Heart left ventricle (tissue), 16 donors: ENCODE data around the gene OTOS. TPM values are rescaled to one million over a fixed set of nuclear protein-coding genes. Genes with fewer than 3 reads are reported as not detected.

Experiments used
- ATAC-seq, 4 donors: fragments of 200-7000 bp; cut with Tn5 transposase; one replicate each; pipeline ENCODE4 v1.9.1; 2020 to 2022; ENCODE audit warnings: moderate library complexity in 4 of 4, mild to moderate bottlenecking in 3 of 4, moderate number of reproducible peaks in 1 of 4
- DNase-seq, 5 donors: peaks; one replicate each; pipeline ENCODE4 v3.0.0-alpha.2; 2020
- H3K27ac ChIP-seq, 12 donors: fragments of 200-600 bp; sonication (generic) in 4 of 12; one replicate each; pipeline versions ENCODE4 v1.5.0 to v1.8.0; 2016 to 2022; ENCODE audit warnings: mild to moderate bottlenecking in 2 of 12
- H3K27me3 ChIP-seq, 9 donors: fragments of 200-600 bp; sonication (generic) in 2 of 9; one replicate each; pipeline versions ENCODE4 v1.5.1 to v1.8.0; 2016 to 2022; ENCODE audit warnings: mild to moderate bottlenecking in 3 of 9
- H3K36me3 ChIP-seq, 9 donors: fragments of 200-600 bp; sonication (generic) in 2 of 9; one replicate each; pipeline versions ENCODE4 v1.5.0 to v1.8.0; 2018 to 2022; ENCODE audit warnings: mild to moderate bottlenecking in 2 of 9
- H3K4me1 ChIP-seq, 12 donors: fragments of 200-600 bp; sonication (generic) in 4 of 12; one replicate each; pipeline versions ENCODE4 v1.5.0 to v1.8.0; 2016 to 2022; ENCODE audit warnings: mild to moderate bottlenecking in 3 of 12
- H3K4me3 ChIP-seq, 12 donors: fragments of 200-600 bp; sonication (generic) in 4 of 12; one replicate each; pipeline versions ENCODE4 v1.5.0 to v1.8.0; 2017 to 2022; ENCODE audit warnings: mild to moderate bottlenecking in 9 of 12, moderate library complexity in 4 of 12
- H3K9me3 ChIP-seq, 12 donors: fragments of 200-600 bp; sonication (generic) in 4 of 12; one replicate each; pipeline versions ENCODE4 v1.5.0 to v1.8.0; 2016 to 2022; ENCODE audit warnings: mild to moderate bottlenecking in 1 of 12
- POLR2A ChIP-seq, 2 donors: fragments of 450-650 bp; IDR thresholded peaks; one replicate each; pipeline ENCODE4 v1.6.1; 2017; ENCODE audit warnings: antibody characterized with exemption in 2 of 2, mild to moderate bottlenecking in 2 of 2, moderate library complexity in 2 of 2
- WGBS, 4 donors: extraction: QIAGEN DNeasy Blood & Tissue Kit in 2 of 4; methylation state at CpG; one replicate each; pipeline versions ENCODE4 v1.1.5 to v1.1.7; 2013 to 2018; 5-methylcytosine and 5-hydroxymethylcytosine counted together
- intact Hi-C, 10 donors: fragments of 100-400 bp; cut with DNase I; formaldehyde crosslinking; loops; one replicate each; pipeline versions ENCODE4 v1.11.1 to v1.14.2; 2022
- polyA plus RNA-seq, 2 donors: library from polyadenylated mRNA; stranded (reverse); fragments of 200-250 nt; gene quantifications; one replicate each; pipeline ENCODE4 v1.2.3, GENCODE V29; 2013
- total RNA-seq, 9 donors: library from RNA; depleted of rRNA in 2 of 9; stranded (reverse); fragments of >200 nt in 2 of 9; fragmentation: NEBNext Ultra II Directional in 3 of 9; extraction: Animal tissue kit (Norgen Biotek cat#: 25700) in 3 of 9; gene quantifications; one replicate each; pipeline versions ENCODE4 v1.1.0 to v1.2.4, GENCODE V29; 2016 to 2023
- TF ChIP-seq, protein P1 (sequence below), 12 donors: fragments of 200-600 bp; sonication (generic) in 4 of 12; IDR thresholded peaks; one replicate each; pipeline versions ENCODE4 v1.5.0 to v1.8.0; 2018 to 2022; ENCODE audit warnings: antibody characterized with exemption in 12 of 12, mild to moderate bottlenecking in 5 of 12
- donor health status: ischemic (EF 13 %, LVEDD 7.1; RV severe dilation, severe dysfunction).
- donor health status: healthy with polysubstance abuse.
- donor health status: DM: no; HTN: yes; CAD: no.
- donor health status: DM: no; HTN: no; CAD: no.
- donor health status: ischemic (EF 25% LVEDD 6.9; RV normal size, moderate dysfunction).
- donor health status: ischemic (EF 25% LVEDD 5.7; RV mildly dilated, moderate dysfunction).
- donor health status: healthy.
- donor health status: DM: yes; HTN: yes; CAD: no.
- donor health status: ischemic (EF 35%, LVEDD 5.7; RV mildly dilated, moderate dysfunction).
- donor health status: nonischemic (EF 11% LVEDD 7.7; RV severe dilation, severe dysfunction).
- donor health status: DM: yes; HTN: yes; CAD: no.
- donor health status: PGD.
- donor health status: ischemic (EF 29% LVEDD 5.4; RV normal size, mild dysfunction).
- donor health status: nonischemic (EF 23%, LVEDD 6.1; RV moderate dilation, normal function).

Gene OTOS
- total and polyA plus RNA-seq, 11 donors, result 1.1 TPM; not detected in 10

DNA sequence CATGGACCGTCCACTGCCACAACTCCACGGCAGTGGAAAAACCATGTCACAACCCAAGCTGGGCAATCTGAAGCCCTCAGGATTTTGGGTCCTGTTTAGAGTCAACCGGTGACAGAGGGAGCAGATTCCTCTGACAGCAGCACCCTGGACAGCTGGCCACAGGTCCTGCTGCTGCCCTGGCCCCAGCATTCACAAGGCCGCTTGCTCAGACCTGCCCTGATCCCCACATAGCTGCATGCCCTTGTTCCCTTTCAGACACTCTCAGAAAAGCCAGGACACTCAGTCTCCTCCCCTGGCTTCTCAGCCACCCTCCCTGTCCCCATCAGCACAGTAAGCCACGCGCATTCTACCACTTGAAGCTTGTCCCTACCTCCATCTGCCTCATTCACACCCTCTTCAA is 6.0 kb downstream of the OTOS start:
- peak overlapping the region in 1 of 12 donors; percentile 70 for H3K4me3 ChIP-seq
- ATAC-seq, result no peak
- no peak overlapping the region for H3K27ac ChIP-seq
- 87 to 92% (median 90%) methylated on average over 6 of the region's 6 CpGs for WGBS, 4 donors
- no peak for DNase-seq
- H3K36me3 ChIP-seq, result peaks cover 0 to 43% (median 42%) of the 10 kb centered on the region in 9 donors
- peaks cover 5 to 22% (median 10%) of the 10 kb centered on the region in 12 donors for H3K4me1 ChIP-seq
- intact Hi-C loops, result loop anchor here in 2 of 10 donors (10.0 kb wide), 2 partner anchors 730 to 1100 kb away; partner anchors contain the start of gene HDAC4 (in 1 of the 2)
- no peaks in the 10 kb centered on the region for H3K9me3 ChIP-seq
- H3K27me3 ChIP-seq, result no peaks in the 10 kb centered on the region
- TF ChIP-seq POLR2A (IDR thresholded peaks at IDR 0.05), result no peak
- TF ChIP-seq, protein P1, sequence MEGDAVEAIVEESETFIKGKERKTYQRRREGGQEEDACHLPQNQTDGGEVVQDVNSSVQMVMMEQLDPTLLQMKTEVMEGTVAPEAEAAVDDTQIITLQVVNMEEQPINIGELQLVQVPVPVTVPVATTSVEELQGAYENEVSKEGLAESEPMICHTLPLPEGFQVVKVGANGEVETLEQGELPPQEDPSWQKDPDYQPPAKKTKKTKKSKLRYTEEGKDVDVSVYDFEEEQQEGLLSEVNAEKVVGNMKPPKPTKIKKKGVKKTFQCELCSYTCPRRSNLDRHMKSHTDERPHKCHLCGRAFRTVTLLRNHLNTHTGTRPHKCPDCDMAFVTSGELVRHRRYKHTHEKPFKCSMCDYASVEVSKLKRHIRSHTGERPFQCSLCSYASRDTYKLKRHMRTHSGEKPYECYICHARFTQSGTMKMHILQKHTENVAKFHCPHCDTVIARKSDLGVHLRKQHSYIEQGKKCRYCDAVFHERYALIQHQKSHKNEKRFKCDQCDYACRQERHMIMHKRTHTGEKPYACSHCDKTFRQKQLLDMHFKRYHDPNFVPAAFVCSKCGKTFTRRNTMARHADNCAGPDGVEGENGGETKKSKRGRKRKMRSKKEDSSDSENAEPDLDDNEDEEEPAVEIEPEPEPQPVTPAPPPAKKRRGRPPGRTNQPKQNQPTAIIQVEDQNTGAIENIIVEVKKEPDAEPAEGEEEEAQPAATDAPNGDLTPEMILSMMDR (IDR thresholded peaks at IDR 0.05), result no peak

DNA sequence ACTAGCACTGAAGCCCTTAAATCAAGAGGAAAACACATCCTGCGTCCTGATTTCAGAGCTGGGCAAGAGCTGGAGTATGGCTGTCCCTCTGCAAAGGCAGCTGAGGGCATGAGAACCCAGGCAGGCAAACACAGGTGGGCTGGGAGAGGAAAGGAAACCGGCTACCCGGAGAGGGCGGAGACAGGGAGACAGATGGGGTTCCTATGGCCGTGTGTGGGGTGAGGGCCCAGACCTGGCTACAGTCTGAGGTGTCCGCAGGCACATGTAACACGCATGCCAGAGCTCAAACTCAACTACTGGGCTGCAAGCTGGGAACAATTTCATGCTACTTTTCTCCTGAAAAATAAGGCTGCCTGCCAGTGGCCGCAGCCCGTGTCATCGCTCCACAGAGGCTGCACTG is 7.1 kb downstream of the OTOS start:
- Histone ChIP-seq H3K27me3 (no peaks in the 10 kb centered on the region), H3K36me3 (peaks cover 0 to 54% (median 52%) of the 10 kb centered on the region in 9 donors), H3K27ac (no peak overlapping the region), H3K4me1 (peaks cover 5 to 22% (median 10%) of the 10 kb centered on the region in 12 donors), H3K4me3 (no peak overlapping the region), H3K9me3 (no peaks in the 10 kb centered on the region)
- 86 to 90% (median 89%) methylated on average over 9 to 10 of the region's 10 CpGs for WGBS, 4 donors
- intact Hi-C loops, result loop anchor here in 2 of 10 donors (10.0 kb wide), 2 partner anchors 729 to 1099 kb away; partner anchors contain the start of gene HDAC4 (in 1 of the 2)
- no peak for ATAC-seq
- no peak for DNase-seq
- TF ChIP-seq, protein P1 (IDR thresholded peaks at IDR 0.05), result no peak
- TF ChIP-seq POLR2A (IDR thresholded peaks at IDR 0.05), result no peak

DNA sequence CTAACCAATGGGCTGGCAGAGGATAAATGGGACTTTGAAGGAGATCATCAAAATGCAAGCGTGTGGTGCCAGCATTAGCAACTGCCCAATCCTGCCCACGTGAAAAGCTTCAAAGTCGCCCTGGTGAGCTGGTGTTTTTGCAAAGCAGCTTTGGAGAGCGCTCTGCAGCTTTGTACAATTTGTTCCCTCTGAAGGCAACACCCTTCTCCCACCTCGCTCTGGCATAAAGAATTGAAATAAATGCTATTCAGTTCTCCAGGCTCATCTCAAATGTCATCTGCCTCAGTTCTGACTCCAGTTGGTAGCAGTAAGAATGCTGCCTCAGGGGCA is 7.8 kb downstream of the OTOS start:
- peak in 1 of 5 donors; percentile 3 for DNase-seq
- WGBS, 4 donors, result 90 to 98% (median 98%) methylated on average over 5 of the region's 5 CpGs
- H3K4me1 ChIP-seq, result peaks cover 5 to 22% (median 10%) of the 10 kb centered on the region in 12 donors
- no peaks in the 10 kb centered on the region for H3K27me3 ChIP-seq
- H3K27ac ChIP-seq, result no peak overlapping the region
- TF ChIP-seq POLR2A (IDR thresholded peaks at IDR 0.05), result no peak
- TF ChIP-seq, protein P1 (IDR thresholded peaks at IDR 0.05), result no peak
- no peak overlapping the region for H3K4me3 ChIP-seq
- H3K36me3 ChIP-seq, result peaks cover 0 to 62% (median 60%) of the 10 kb centered on the region in 9 donors
- intact Hi-C loops, result loop anchor here in 2 of 10 donors (10.0 kb wide), 2 partner anchors 728 to 1098 kb away; partner anchors contain the start of gene HDAC4 (in 1 of the 2)
- no peak for ATAC-seq
- no peaks in the 10 kb centered on the region for H3K9me3 ChIP-seq

DNA sequence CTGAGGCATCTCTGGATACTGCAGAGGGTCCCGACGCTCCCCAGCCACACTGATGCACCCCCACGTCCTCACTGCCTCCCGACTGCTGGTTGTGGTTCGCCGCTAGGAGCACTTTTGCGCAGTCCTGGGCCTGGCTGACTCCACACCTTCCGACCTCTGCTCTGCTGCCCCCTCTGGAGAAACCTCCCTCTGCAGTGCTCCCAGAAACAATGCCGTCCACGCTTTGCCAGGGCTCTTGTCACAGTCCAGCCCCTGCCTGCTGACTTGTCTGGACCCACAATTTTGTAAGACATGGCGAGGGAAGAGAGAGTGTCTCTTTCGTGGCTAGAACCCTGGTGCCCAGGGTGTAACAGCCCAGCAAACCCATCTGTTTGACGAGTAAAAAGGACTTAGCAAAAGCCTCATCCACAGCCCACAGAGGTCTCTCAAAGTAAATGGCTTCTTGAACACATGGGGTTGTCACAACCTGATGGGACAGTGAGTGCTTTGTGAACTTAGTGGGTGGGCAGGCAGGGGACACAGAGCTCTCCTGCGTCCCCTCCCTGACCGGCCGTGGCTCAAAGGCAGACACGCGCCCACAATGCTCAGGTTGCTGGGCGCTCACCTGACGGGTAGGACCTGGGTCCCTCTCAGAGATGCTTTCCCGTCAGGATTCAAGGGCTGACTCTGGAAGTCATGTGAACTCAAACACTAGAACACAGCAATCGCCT is 8.4 kb downstream of the OTOS start:
- 83 to 94% (median 91%) methylated on average over 18 to 22 of the region's 22 CpGs for WGBS, 4 donors
- Histone ChIP-seq H3K4me1 (peaks cover 5 to 22% (median 10%) of the 10 kb centered on the region in 12 donors), H3K4me3 (no peak overlapping the region), H3K27me3 (no peaks in the 10 kb centered on the region), H3K36me3 (peaks cover 0 to 66% (median 62%) of the 10 kb centered on the region in 9 donors), H3K9me3 (no peaks in the 10 kb centered on the region), H3K27ac (no peak overlapping the region)
- no peak for ATAC-seq
- TF ChIP-seq, protein P1 (IDR thresholded peaks at IDR 0.05), result no peak
- no peak for TF ChIP-seq POLR2A (IDR thresholded peaks at IDR 0.05)
- intact Hi-C loops, result loop anchor here in 2 of 10 donors (10.0 kb wide), 2 partner anchors 727 to 1097 kb away; partner anchors contain the start of gene HDAC4 (in 1 of the 2)
- peak in 1 of 5 donors; percentile 11 for DNase-seq
